ENCODE data around the gene SVOP.

GRCh38 chr12:108860443-108860842, 160.4 kb downstream of the SVOP start:
- TF ChIP-seq CTCF (IDR thresholded peaks at IDR 0.05) (no peak), POLR2A (IDR thresholded peaks at IDR 0.05) (no peak), EP300 (IDR thresholded peaks at IDR 0.05) (no peak), POLR2AphosphoS5 (IDR thresholded peaks at IDR 0.05) (no peak)
